GM19239 (cell line): ENCODE data around the gene GIMAP2.

Experiments
- DNase-seq: peaks from one replicate; pipeline ENCODE4 v3.0.0; 2011; ENCODE audit warnings: low spot score; ENCODE audit not compliant: insufficient read length
- FAIRE-seq: peaks from 2 replicates; lab custom pipeline; 2011; peaks lifted over from hg19 to GRCh38; lab: Jason Lieb, UNC

Gene GIMAP2

GRCh38 chr7:150728609-150729008 is 43.1 kb downstream of the GIMAP2 start:
- no peak for DNase-seq
- FAIRE-seq, result no peak

- no peak for DNase-seq
- no peak for FAIRE-seq
Observed at GRCh38 chr7:150731916-150732315, 46.4 kb downstream of the GIMAP2 start.

GRCh38 chr7:150732786-150733481 is 47.4 kb downstream of the GIMAP2 start:
- no peak for FAIRE-seq
- no peak for DNase-seq

GRCh38 chr7:150733482-150734095 is 48.1 kb downstream of the GIMAP2 start:
- FAIRE-seq, result no peak
- no peak for DNase-seq

GRCh38 chr7:150734254-150734653 is 48.7 kb downstream of the GIMAP2 start:
- no peak for FAIRE-seq
- no peak for DNase-seq

GRCh38 chr7:150735596-150736358 is 50.3 kb downstream of the GIMAP2 start:
- FAIRE-seq, result no peak

GRCh38 chr7:150736864-150737263 is 51.4 kb downstream of the GIMAP2 start:
- DNase-seq, result no peak
- FAIRE-seq, result no peak

More at GRCh38 chr7:150735596-150736358, 50.3 kb downstream of the GIMAP2 start:
- DNase-seq, result no peak

GRCh38 chr7:150737265-150738055 is 52.0 kb downstream of the GIMAP2 start, which contains the start of gene GIMAP5:
GIMAP5 (plus strand) TSS chr7:150737418; CDS start chr7:150740885, 3,467 bp downstream.
- no peak for DNase-seq
- peak; percentile 70 for FAIRE-seq

- DNase-seq (no peak), FAIRE-seq (peak; percentile 58)
Observed at GRCh38 chr7:150738092-150738491, 52.6 kb downstream of the GIMAP2 start.

- DNase-seq (no peak), FAIRE-seq (no peak)
Observed at GRCh38 chr7:150738591-150739001, 53.1 kb downstream of the GIMAP2 start.

- FAIRE-seq, result peak; percentile 83
- no peak for DNase-seq
Observed at GRCh38 chr7:150739033-150739432, 53.5 kb downstream of the GIMAP2 start.

- FAIRE-seq (no peak), DNase-seq (no peak)
Observed at GRCh38 chr7:150740053-150740452, 54.5 kb downstream of the GIMAP2 start.

- no peak for DNase-seq
Observed at GRCh38 chr7:150742286-150742968, 56.9 kb downstream of the GIMAP2 start.

More at GRCh38 chr7:150742286-150742968, 56.9 kb downstream of the GIMAP2 start:
- no peak for FAIRE-seq
